Osteocyte (in vitro differentiated cells): Measurements from ENCODE around the gene WNT2B. TPM values are rescaled to one million over a fixed set of nuclear protein-coding genes. Genes with fewer than 3 reads are reported as not detected.

Experiments used
- DNase-seq: peaks from one replicate; pipeline ENCODE4 v3.0.0; 2021; ENCODE audit warnings: mixed read lengths; ENCODE audit not compliant: unreplicated experiment; ENCODE audit errors: extremely low spot score
- H3K27ac Mint-ChIP-seq: one replicate; pipeline ENCODE4 v1.8.0; 2021; ENCODE audit warnings: mild to moderate bottlenecking, mixed read lengths; ENCODE audit not compliant: unreplicated experiment
- H3K27me3 Mint-ChIP-seq: one replicate; pipeline ENCODE4 v1.8.0; 2021; ENCODE audit warnings: mixed read lengths; ENCODE audit not compliant: unreplicated experiment
- H3K36me3 Mint-ChIP-seq: one replicate; pipeline ENCODE4 v1.8.0; 2021; ENCODE audit warnings: mixed read lengths; ENCODE audit not compliant: unreplicated experiment
- H3K4me1 Mint-ChIP-seq: one replicate; pipeline ENCODE4 v1.8.0; 2021; ENCODE audit warnings: mixed read lengths; ENCODE audit not compliant: unreplicated experiment
- H3K4me3 Mint-ChIP-seq: one replicate; pipeline ENCODE4 v1.8.0; 2021; ENCODE audit warnings: mild to moderate bottlenecking, moderate library complexity, mixed read lengths; ENCODE audit not compliant: unreplicated experiment
- H3K9me3 Mint-ChIP-seq: one replicate; pipeline ENCODE4 v1.8.0; 2021; ENCODE audit warnings: mixed read lengths; ENCODE audit not compliant: unreplicated experiment
- total RNA-seq: library from RNA; stranded (reverse); gene quantifications from 2 replicates; pipeline ENCODE4 v1.2.1, GENCODE V29; 2021
- TF ChIP-seq, protein P1 (sequence below): fragments of 200-600 bp; sonication (generic); IDR thresholded peaks from 2 replicates; pipeline ENCODE4 v1.5.0; 2021; ENCODE audit warnings: antibody characterized with exemption, mild to moderate bottlenecking, moderate library complexity

Gene WNT2B
- total RNA-seq, 1 donor from 2014 or later = 2.3 TPM

GRCh38 chr1:112504661-112505399 lies 3.9 kb upstream of the WNT2B start:
- peak; percentile 54 for DNase-seq
- Mint-ChIP-seq H3K36me3 (no peaks in the 10 kb centered on the region), H3K4me3 (no peak overlapping the region), H3K27me3 (peaks cover 7% of the 10 kb centered on the region), H3K27ac (no peak overlapping the region), H3K4me1 (peaks cover 23% of the 10 kb centered on the region), H3K9me3 (no peaks in the 10 kb centered on the region)
- TF ChIP-seq, protein P1, sequence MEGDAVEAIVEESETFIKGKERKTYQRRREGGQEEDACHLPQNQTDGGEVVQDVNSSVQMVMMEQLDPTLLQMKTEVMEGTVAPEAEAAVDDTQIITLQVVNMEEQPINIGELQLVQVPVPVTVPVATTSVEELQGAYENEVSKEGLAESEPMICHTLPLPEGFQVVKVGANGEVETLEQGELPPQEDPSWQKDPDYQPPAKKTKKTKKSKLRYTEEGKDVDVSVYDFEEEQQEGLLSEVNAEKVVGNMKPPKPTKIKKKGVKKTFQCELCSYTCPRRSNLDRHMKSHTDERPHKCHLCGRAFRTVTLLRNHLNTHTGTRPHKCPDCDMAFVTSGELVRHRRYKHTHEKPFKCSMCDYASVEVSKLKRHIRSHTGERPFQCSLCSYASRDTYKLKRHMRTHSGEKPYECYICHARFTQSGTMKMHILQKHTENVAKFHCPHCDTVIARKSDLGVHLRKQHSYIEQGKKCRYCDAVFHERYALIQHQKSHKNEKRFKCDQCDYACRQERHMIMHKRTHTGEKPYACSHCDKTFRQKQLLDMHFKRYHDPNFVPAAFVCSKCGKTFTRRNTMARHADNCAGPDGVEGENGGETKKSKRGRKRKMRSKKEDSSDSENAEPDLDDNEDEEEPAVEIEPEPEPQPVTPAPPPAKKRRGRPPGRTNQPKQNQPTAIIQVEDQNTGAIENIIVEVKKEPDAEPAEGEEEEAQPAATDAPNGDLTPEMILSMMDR = no peak

DNA sequence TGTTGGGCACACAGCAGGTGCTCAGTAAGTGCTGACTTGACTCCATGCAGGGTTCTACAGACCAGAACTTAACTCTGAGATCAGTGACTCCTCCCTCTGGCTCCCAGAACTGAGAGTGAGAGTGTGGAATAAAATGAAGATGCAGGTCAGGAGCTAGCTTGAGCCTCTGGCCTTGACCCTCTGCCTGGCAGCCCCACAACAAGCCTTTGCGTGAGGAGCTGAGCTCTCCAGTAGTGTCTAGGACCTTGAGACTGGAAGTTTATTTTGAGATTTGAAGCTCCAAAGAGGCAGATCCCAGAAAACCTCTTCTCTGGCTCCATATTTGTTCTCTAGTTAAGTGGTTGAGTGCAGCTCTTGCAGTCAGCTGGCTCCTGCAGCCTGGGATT lies 3.4 kb upstream of the WNT2B start:
- Mint-ChIP-seq H3K4me3 (no peak overlapping the region), H3K27ac (no peak overlapping the region), H3K36me3 (no peaks in the 10 kb centered on the region), H3K4me1 (peaks cover 23% of the 10 kb centered on the region), H3K27me3 (peaks cover 10% of the 10 kb centered on the region), H3K9me3 (no peaks in the 10 kb centered on the region)
- DNase-seq = peak; percentile 65
- TF ChIP-seq, protein P1 = no peak

- Mint-ChIP-seq H3K9me3 (no peaks in the 10 kb centered on the region), H3K27me3 (peaks cover 10% of the 10 kb centered on the region), H3K4me3 (no peak overlapping the region), H3K36me3 (no peaks in the 10 kb centered on the region), H3K27ac (no peak overlapping the region), H3K4me1 (peaks cover 23% of the 10 kb centered on the region)
- no peak for DNase-seq
- TF ChIP-seq, protein P1 = no peak
These were observed 2.9 kb upstream of the WNT2B start for GRCh38 chr1:112505878-112506277.

DNA sequence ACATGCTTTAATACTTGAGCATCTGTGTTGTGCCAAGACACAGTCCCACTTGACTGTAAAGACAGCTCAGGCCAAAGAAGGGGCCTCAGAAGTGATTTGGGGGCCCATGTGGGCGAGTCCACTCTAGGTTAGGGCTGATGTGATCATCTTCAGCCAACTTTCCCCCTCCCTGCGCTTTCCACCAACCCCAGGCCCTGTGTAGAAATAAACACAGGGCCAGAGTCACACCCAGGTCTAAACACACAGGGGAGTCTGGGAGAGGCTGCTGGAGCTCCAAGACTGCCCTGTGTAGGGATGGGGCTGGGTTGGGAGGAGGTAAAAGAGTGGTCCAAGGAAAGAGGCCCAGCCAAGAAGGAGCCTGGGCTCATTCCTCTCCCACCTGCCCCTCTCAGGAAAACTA lies 2.5 kb upstream of the WNT2B start:
- no peak overlapping the region for H3K4me3 Mint-ChIP-seq
- TF ChIP-seq, protein P1 = no peak
- H3K27me3 Mint-ChIP-seq = peaks cover 10% of the 10 kb centered on the region
- no peaks in the 10 kb centered on the region for H3K36me3 Mint-ChIP-seq
- no peak overlapping the region for H3K27ac Mint-ChIP-seq
- no peaks in the 10 kb centered on the region for H3K9me3 Mint-ChIP-seq
- DNase-seq = no peak
- H3K4me1 Mint-ChIP-seq = peaks cover 23% of the 10 kb centered on the region

- H3K4me3 Mint-ChIP-seq = no peak overlapping the region
- H3K36me3 Mint-ChIP-seq = no peaks in the 10 kb centered on the region
- H3K9me3 Mint-ChIP-seq = no peaks in the 10 kb centered on the region
- H3K27me3 Mint-ChIP-seq = peaks cover 10% of the 10 kb centered on the region
- H3K4me1 Mint-ChIP-seq = peaks cover 19% of the 10 kb centered on the region
- TF ChIP-seq, protein P1 = no peak
- DNase-seq = peak; percentile 65
- no peak overlapping the region for H3K27ac Mint-ChIP-seq
These were observed 2.0 kb upstream of the WNT2B start for GRCh38 chr1:112506731-112507130.
